Esophagus muscularis mucosa (tissue), 3 donors: ENCODE measurements around the gene RETREG2.

Source experiments
- CTCF ChIP-seq, 3 experiments: fragments of 200-600 bp in 2 of 3; fragments of 450-650 bp in 1 of 3; sonication (generic) in 2 of 3; IDR thresholded peaks; one replicate each; pipeline ENCODE4 v1.5.1; 2017 to 2019; ENCODE audit warnings: antibody characterized with exemption in 3 of 3, mild to moderate bottlenecking in 2 of 3, moderate library complexity in 1 of 3
- EP300 ChIP-seq: sonication (generic); formaldehyde crosslinking; IDR thresholded peaks from one replicate; pipeline ENCODE4 v1.6.1; 2017; ENCODE audit warnings: antibody characterized with exemption

- TF ChIP-seq CTCF (IDR thresholded peaks at IDR 0.05), result no peak
- TF ChIP-seq EP300, result no peak
These were observed 18.3 kb upstream of the RETREG2 start for GRCh38 chr2:219159771-219160185.
